Suprapubic skin (tissue), 4 donors: ENCODE data around the gene TP73.

ENCODE experiments used
- EP300 ChIP-seq: sonication (generic); formaldehyde crosslinking; IDR thresholded peaks from one replicate; pipeline ENCODE4 v1.6.1; 2017; ENCODE audit warnings: antibody characterized with exemption
- POLR2A ChIP-seq, 2 donors: fragments of 450-650 bp; IDR thresholded peaks; one replicate each; pipeline ENCODE4 v1.6.1; 2017; ENCODE audit warnings: antibody characterized with exemption in 2 of 2, mild to moderate bottlenecking in 2 of 2, moderate library complexity in 2 of 2
- POLR2AphosphoS5 ChIP-seq, 3 donors: sonication (generic); formaldehyde crosslinking; IDR thresholded peaks; one replicate each; pipeline ENCODE4 v1.6.1; 2017; ENCODE audit warnings: antibody characterized with exemption in 3 of 3
- TF ChIP-seq, protein P1 (sequence below), 2 donors: fragments of 200-600 bp in 1 of 2; fragments of 450-650 bp in 1 of 2; sonication (generic) in 1 of 2; IDR thresholded peaks; one replicate each; pipeline ENCODE4 v1.5.1; 2016 to 2019; ENCODE audit warnings: antibody characterized with exemption in 2 of 2, mild to moderate bottlenecking in 1 of 2, moderate library complexity in 1 of 2

GRCh38 chr1:3736708-3737107 lies 84.4 kb downstream of the TP73 start:
- TF ChIP-seq, protein P1, sequence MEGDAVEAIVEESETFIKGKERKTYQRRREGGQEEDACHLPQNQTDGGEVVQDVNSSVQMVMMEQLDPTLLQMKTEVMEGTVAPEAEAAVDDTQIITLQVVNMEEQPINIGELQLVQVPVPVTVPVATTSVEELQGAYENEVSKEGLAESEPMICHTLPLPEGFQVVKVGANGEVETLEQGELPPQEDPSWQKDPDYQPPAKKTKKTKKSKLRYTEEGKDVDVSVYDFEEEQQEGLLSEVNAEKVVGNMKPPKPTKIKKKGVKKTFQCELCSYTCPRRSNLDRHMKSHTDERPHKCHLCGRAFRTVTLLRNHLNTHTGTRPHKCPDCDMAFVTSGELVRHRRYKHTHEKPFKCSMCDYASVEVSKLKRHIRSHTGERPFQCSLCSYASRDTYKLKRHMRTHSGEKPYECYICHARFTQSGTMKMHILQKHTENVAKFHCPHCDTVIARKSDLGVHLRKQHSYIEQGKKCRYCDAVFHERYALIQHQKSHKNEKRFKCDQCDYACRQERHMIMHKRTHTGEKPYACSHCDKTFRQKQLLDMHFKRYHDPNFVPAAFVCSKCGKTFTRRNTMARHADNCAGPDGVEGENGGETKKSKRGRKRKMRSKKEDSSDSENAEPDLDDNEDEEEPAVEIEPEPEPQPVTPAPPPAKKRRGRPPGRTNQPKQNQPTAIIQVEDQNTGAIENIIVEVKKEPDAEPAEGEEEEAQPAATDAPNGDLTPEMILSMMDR (IDR thresholded peaks at IDR 0.05): no peak
- TF ChIP-seq EP300 (no peak), POLR2A (IDR thresholded peaks at IDR 0.05) (no peak), POLR2AphosphoS5 (IDR thresholded peaks at IDR 0.05) (no peak)
